Measurements from ENCODE around the gene DUOX1.

The DUOX1 gene

GRCh38 chr15:45187894-45188830 is 58.4 kb downstream of the DUOX1 start, which contains the start of gene SHF:
Gene SHF (minus strand): TSS chr15:45187966. CDS start chr15:45187951, 15 bp downstream.
- no peak for DNase-seq (ENCODE audit: low read depth, low spot score)

DNA sequence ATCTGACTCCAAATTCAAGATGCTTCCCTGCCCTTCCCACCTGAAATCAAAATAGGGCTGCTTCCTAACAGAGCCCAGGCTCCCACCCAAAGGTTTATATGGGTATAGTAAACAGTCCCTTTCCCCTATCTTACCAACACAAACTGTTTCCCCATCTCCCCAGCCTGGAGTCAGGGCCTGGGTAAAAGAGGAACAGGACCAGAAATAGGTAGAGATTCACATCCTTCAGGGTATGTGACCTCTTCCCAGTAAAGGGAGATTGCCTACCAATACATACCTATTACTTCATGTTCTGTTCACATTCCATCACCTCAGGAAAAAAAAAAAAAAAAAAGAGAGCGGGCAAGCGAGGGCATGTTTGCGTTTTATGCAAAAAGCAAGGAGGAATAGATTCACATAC is 67.7 kb downstream of the DUOX1 start:
- DNase-seq (ENCODE audit: low read depth, low spot score): no peak

DNA sequence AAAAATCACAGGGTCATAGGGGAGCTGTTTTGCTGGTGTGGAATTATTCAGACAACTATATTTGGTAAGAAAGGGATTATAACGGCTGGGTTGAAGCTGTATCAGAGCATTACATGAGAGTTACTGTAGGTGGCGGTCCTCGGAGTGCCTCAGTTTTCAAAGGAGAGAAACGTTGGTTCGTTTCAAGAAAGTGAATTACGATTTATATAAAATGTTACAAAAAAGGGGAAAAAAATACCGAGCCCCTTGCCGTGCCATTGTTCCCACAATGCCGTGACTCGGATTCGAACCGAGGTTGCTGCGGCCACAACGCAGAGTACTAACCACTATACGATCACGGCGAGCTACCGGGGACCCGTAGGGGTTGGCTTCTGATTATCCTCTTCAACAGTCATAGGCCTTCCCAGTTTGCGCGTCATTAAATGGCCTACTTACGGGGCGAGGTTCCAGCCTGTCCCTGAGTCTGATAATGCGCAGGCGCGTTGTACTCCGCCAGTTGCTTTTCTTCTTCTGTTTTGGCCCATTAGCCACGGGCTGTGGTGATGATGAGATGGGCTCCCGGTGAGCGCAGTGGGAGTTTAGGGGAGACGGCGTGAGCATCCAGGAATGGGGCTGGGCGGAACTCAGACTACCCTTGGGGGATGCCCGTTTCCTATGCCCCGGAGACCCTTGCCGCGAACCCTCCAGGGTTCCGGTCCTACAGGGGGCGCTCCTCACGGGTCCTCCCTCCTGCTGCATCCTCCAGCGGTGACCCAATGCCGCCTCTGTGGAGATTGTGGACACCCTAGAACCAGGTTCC is 68.7 kb downstream of the DUOX1 start:
- no peak for DNase-seq (ENCODE audit: low read depth, low spot score)

- DNase-seq (ENCODE audit: low read depth, low spot score): no peak
These were observed 69.5 kb downstream of the DUOX1 start for GRCh38 chr15:45199136-45199810.

DNA sequence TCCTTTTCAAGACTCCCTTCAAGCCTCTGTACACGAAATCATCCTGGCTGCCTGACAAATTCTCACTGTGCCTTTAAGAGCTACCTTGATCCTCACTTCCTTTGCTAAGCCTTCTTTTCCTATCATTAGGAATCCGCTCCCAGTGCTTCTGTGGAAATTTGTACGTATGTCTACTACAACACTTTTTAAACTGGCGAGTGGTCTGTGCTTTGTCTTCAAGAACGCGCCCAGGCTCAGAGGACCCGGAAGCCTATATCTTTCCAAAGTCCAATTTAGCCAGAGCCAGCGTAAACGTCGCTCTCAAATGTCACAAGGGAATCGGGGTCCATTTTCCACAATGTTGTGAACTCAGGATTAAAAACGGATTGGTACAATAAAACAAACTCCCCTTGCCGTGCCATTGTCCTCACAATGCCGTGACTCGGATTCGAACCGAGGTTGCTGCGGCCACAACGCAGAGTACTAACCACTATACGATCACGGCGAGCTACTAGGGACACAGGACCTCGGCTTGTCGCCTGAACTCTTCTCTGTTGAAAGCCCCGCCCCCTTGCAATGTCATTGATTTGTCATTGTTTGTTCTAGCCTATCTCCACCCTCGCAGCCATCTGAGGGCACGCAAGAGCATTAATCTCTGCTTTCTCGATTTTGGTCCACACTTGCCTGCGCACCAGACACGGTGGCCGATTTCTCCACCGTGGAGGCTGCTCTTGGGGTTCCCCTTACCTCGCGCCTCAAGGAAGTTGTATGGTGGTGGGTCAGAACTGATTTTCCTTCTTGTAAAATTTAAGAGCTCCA is 70.4 kb downstream of the DUOX1 start:
- no peak for DNase-seq (ENCODE audit: low read depth, low spot score)

DNA sequence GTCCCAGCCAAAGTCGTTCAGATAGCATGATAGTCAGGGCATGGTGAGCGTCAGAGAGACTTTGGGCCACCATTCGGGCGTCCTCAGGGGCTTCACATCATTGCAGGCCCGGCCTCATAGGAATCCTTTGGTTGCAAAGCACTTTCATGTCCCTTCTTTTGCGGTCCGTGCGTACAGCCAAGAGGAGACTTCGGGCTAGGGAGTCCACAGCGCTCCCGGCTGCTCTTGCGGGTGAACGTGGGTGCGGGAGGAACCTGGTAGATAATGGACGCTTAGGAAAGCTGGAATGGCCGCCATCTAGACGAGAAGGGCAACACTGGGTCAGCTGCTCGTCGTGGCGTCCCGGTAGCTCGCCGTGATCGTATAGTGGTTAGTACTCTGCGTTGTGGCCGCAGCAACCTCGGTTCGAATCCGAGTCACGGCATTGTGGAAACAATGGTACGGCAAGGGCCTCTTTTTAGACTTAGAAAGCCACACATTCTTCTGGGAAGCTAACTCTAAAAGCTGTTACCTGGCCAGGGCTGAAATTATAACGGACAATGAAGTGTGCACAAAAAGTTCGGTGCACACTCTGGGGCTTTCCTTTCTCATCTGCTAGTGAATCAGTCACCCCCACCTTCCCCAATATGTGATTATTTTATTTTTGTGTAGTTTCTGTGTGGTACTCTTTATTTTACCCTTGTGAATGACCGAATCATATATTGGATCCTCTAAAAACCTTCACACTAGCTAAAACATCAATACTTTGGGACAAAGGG is 71.2 kb downstream of the DUOX1 start:
- no peak for DNase-seq (ENCODE audit: low read depth, low spot score)

DNA sequence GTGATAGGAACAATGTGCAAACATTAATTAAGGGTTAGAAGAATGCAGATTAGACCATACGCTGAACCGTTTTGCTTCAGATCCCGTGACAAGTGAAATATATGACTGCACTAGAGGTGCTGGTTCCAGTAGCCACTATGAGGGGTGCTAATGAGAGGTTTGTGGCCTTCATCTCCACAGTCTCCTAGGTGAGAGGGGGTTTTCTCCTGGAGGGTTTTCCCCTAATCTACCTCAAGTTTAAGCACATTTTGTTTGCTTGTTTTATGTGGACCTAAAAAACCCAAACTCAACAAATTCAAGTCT is 71.7 kb downstream of the DUOX1 start:
- DNase-seq (ENCODE audit: low read depth, low spot score): no peak

- no peak for DNase-seq (ENCODE audit: low read depth, low spot score)
These were observed 72.1 kb downstream of the DUOX1 start for GRCh38 chr15:45201869-45202268.

DNA sequence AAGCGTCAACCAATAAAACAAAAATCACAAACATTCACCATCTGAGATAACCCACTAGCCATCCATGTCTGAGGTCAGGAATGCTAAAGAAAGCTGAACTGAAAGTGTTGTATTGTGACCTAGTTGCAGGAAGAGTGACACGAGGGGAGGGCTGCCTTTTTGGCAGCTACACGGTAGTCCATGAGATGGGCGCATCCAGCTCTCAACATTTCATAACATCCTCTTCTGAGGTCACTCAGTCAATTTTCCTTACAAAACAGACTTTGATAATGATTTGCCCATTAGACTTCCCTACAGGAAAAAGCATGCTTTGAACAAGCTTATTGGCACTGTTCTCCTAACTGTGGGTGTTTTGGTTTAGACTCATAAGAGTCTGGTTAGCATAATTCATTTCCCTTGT is 73.4 kb downstream of the DUOX1 start:
- DNase-seq (ENCODE audit: low read depth, low spot score): no peak

DNA sequence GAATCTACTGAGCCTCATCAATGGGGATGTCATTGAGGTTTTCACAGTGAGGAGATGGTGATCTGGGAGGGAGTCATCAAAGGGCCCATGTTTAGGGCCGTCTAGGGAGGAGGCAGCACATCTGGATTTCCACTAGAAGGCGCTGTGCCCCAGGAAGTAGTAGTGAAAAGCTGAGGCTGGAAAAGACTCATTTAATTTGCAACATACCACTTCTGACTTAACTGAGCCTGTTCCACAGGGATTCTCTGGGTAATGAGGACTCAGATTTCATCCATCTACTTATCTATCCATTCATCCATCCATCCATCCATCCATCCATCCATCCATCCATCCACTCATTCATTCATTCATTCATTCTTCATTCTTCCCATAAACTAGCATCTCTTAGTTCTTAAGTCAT is 75.4 kb downstream of the DUOX1 start:
- no peak for DNase-seq (ENCODE audit: low read depth, low spot score)

- DNase-seq (ENCODE audit: low read depth, low spot score): no peak
These were observed 82.7 kb downstream of the DUOX1 start for GRCh38 chr15:45212493-45212892.

Data from iPS DF 19.7 (cell line).